Aorta (tissue), 5 donors: ENCODE results near the gene GNAT2. TPM values are rescaled to one million over a fixed set of nuclear protein-coding genes. Genes with fewer than 3 reads are reported as not detected.

ENCODE experiments used
- ATAC-seq: fragments of 200-7000 bp; cut with Tn5 transposase; one replicate; pipeline ENCODE4 v1.9.1; 2022; ENCODE audit warnings: moderate library complexity; ENCODE audit not compliant: low FRiP score
- DNase-seq, 2 donors: peaks; one replicate each; pipeline ENCODE4 v3.0.0-alpha.2; 2020
- H3K27ac ChIP-seq, 2 donors: one replicate each; pipeline ENCODE4 v1.5.1; 2013; ENCODE audit warnings: low read length in 2 of 2, mild to moderate bottlenecking in 2 of 2, moderate library complexity in 2 of 2, control low read depth in 1 of 2, inconsistent platforms in 1 of 2, low read depth in 1 of 2
- H3K27me3 ChIP-seq, 2 donors: one replicate each; pipeline ENCODE4 v1.6.1; 2013; ENCODE audit warnings: control low read depth in 1 of 2, low read length in 1 of 2, mild to moderate bottlenecking in 1 of 2, moderate library complexity in 1 of 2; ENCODE audit not compliant: insufficient read depth in 2 of 2, control insufficient read depth in 1 of 2
- H3K36me3 ChIP-seq, 2 donors: one replicate each; pipeline ENCODE4 v1.6.1; 2013; ENCODE audit warnings: control low read depth in 1 of 2, low read length in 1 of 2, mild to moderate bottlenecking in 1 of 2; ENCODE audit not compliant: insufficient read depth in 2 of 2, control insufficient read depth in 1 of 2
- H3K4me1 ChIP-seq, 2 donors: one replicate each; pipeline ENCODE4 v1.6.1; 2013; ENCODE audit warnings: low read length in 2 of 2, control low read depth in 1 of 2, mild to moderate bottlenecking in 1 of 2, moderate library complexity in 1 of 2; ENCODE audit not compliant: insufficient read depth in 2 of 2, control insufficient read depth in 1 of 2
- H3K4me3 ChIP-seq, 2 donors: one replicate each; pipeline ENCODE4 v1.5.1; 2013; ENCODE audit warnings: low read length in 2 of 2, control low read depth in 1 of 2, mild to moderate bottlenecking in 1 of 2
- H3K9me3 ChIP-seq: one replicate; pipeline ENCODE4 v1.6.1; 2013; ENCODE audit warnings: mild to moderate bottlenecking, low read length; ENCODE audit not compliant: control insufficient read depth
- WGBS, 2 donors: extraction: QIAGEN DNeasy Blood & Tissue Kit; methylation state at CpG; one replicate each; pipeline ENCODE4 v1.1.7; 2013; 5-methylcytosine and 5-hydroxymethylcytosine counted together
- intact Hi-C, 2 donors: fragments of 100-400 bp; cut with DNase I; formaldehyde crosslinking; loops; one replicate each; pipeline versions ENCODE4 v1.14.2 to v1.15.0; 2022
- polyA plus RNA-seq, 2 donors: library from polyadenylated mRNA; stranded (reverse); fragments of 200-250 nt; gene quantifications; one replicate each; pipeline ENCODE4 v1.2.3, GENCODE V29; 2013
- total RNA-seq, 2 donors: library from RNA; stranded (reverse); fragmentation: NEBNext Ultra II Directional; extraction: Animal tissue kit (Norgen Biotek cat#: 25700); gene quantifications; one replicate each; pipeline ENCODE4 v1.2.1, GENCODE V29; 2021
- donor health status: healthy with polysubstance abuse.
- donor health status: Bipolar disorder and iron deficiency.
- donor health status: DM: no; HTN: no; CAD: no.
- donor health status: DM: no; HTN: no; CAD: no.
- donor health status: DM: yes; HTN: yes; CAD: no.

GNAT2 gene
- total and polyA plus RNA-seq, 4 donors, result not detected

DNA sequence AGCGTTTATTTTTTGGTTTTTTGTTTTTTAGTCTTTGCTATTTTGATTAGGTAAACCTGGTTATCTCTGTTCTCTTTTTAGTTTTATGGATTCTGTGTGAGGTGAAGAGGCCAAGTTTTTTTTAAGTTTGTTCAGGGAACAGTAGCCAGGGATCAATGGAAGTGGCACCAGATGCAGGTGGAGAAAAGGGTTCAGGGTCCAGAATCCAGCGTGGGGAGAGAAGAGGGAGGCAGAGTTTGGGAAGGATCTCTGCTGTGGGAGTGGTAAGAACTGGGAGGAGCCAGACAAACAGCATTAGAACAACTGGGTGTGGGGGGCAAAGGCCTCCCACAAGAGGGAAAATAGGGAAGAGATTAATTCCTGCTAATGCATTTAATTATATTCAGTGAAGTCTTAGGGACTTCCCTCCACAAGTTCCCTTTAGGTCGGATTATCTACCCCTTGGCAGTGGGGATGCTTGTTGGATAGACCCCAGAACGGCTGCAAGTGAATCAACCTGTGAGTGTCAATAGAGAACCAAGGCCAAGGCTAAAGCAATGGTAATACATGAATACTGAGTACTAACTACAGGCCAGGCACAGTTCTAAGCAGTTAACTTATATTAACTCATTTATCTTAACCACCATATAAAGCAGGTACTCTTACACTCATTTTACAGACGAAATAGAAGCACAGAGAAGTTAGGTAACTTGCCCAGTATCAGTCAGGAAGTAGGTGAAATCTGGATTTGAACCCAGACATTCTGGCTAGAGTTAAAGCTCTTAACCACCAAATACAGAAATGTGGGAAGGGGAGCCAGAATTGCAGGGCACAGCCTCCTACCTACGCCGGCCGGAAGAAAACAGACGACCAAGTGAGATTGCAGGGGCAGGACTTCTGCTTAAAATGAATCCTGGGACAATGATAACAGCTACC lies 498 bp downstream of the GNAT2 start:
- no peaks in the 10 kb centered on the region for H3K36me3 ChIP-seq
- DNase-seq, result no peak
- intact Hi-C loops, result no loop called here
- 39 to 43% methylated on average over 9 of the region's 9 CpGs for WGBS, 2 donors
- no peaks in the 10 kb centered on the region for H3K4me1 ChIP-seq
- no peaks in the 10 kb centered on the region for H3K27me3 ChIP-seq
- peak overlapping the region in 1 of 2 donors; percentile 53 for H3K4me3 ChIP-seq
- peak overlapping the region in 1 of 2 donors; percentile 36 for H3K27ac ChIP-seq
- H3K9me3 ChIP-seq, result no peaks in the 10 kb centered on the region
- ATAC-seq, result no peak

DNA sequence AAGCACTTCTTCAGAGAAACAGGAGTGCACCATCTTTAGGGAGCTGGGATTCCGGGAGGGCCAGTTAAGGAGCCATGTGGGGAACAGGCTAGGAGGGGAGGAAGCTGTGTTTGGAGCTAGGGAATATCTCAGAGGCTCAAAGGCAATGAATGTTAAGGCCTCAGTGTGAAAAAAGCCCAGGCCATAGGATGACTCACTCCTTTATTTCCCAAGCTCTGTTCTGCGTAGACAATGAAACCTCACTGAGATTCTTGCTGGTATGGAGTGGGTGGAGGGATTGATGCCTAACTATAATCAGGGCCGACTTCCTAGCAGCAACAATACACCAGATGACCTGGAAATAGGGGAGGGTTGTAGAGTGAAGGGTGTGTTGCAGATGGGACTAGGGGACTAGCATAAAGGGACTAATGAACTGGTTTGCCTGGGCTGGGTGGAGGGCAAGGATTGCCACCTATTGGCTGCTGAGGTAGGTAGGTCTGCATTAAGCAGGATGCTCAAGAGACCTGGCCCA lies 2.1 kb downstream of the GNAT2 start:
- no peak overlapping the region for H3K4me3 ChIP-seq
- intact Hi-C loops, result no loop called here
- no peaks in the 10 kb centered on the region for H3K36me3 ChIP-seq
- H3K27me3 ChIP-seq, result no peaks in the 10 kb centered on the region
- H3K9me3 ChIP-seq, result no peaks in the 10 kb centered on the region
- no peak overlapping the region for H3K27ac ChIP-seq
- ATAC-seq, result no peak
- no peak for DNase-seq
- H3K4me1 ChIP-seq, result no peaks in the 10 kb centered on the region
- 54 to 58% methylated on average over 3 of the region's 3 CpGs for WGBS, 2 donors

DNA sequence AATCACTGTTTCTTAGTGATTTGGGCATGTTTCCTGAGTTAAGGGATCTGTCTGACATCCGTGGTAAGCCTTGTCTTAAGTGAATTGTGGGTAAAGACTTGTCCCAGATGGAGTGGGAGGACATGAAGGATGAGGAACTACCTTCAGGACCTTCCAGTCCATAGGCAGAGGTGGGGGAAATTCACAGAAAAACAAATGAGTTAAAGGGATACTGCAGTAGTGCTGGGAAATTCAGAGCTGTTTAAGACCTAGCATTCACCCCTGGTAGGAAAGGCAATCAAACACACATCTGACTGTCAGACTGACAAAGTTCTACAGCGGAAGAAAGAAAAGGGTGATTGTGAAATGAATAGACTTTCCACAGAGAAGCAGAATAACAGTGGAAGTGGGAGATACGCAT lies 3.0 kb downstream of the GNAT2 start:
- no peaks in the 10 kb centered on the region for H3K9me3 ChIP-seq
- no peak overlapping the region for H3K4me3 ChIP-seq
- 86 to 87% methylated on average over 3 of the region's 3 CpGs for WGBS, 2 donors
- no peaks in the 10 kb centered on the region for H3K4me1 ChIP-seq
- H3K27ac ChIP-seq, result no peak overlapping the region
- H3K27me3 ChIP-seq, result no peaks in the 10 kb centered on the region
- ATAC-seq, result no peak
- no peaks in the 10 kb centered on the region for H3K36me3 ChIP-seq
- intact Hi-C loops, result no loop called here
- no peak for DNase-seq

DNA sequence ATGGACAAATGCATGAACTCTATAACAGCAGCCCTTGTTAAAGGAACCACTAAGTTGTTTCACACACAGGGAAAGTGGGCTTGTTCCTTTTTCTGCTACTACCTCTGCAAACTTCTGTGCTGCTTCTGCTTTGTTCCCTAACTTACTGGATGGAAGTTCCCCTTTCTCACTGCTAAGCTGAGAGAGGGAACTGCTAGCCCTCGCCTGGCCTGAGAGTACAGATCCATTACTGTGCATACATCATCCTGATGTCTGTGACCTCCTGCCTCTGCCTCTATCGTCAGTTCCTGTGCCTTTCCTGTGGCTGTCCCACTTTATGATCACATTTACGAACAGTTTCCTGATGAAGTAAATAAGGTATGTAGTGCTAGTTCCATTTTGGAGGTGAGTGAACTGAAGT lies 3.5 kb downstream of the GNAT2 start:
- intact Hi-C loops, result no loop called here
- peak in 1 of 2 donors; percentile 73 for DNase-seq
- WGBS, 2 donors, result 67 to 72% methylated on average over 3 of the region's 3 CpGs
- peaks cover 0 to under 1% of the 10 kb centered on the region in 2 donors for H3K4me1 ChIP-seq
- H3K36me3 ChIP-seq, result no peaks in the 10 kb centered on the region
- H3K27ac ChIP-seq, result no peak overlapping the region
- no peak overlapping the region for H3K4me3 ChIP-seq
- ATAC-seq, result no peak
- H3K27me3 ChIP-seq, result no peaks in the 10 kb centered on the region
- H3K9me3 ChIP-seq, result no peaks in the 10 kb centered on the region

DNA sequence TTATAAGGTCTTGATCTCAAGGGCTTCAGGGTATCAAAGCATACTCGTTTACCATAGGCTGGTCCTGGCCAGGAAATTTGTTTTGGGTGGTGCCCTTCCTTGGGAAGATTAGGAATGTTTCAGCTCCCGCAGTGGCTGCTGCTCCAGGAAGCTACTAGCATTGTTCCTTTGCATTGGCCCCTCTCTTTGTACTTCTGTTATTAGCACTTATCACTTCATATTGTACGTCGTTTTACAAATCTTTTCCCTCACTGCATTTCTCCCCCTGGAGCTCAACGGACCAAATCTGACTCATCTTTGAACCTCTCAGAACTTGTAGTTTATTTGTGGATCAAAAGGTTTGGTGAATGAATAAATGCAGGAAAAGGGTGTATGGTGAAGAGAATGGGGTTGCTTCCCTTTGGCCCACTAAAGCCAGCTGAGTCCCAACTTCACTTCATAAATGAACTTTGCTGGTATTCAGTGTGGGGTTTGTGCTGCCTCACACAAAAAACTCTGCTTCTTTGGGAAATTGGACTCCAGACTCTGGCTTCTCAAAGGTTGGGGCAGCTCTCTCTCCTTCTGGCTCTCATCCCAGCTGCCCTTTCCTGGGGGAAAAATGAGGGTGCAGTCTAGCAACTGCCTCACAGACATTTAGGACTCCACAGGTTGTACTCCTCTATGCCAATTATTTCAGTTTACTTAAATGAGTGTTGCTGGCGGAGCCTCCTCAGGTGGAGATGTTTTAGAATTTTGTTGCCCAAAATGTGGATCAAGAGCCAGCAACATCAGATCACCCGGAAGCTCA lies 5.9 kb downstream of the GNAT2 start:
- H3K27me3 ChIP-seq, result no peaks in the 10 kb centered on the region
- 55 to 58% methylated on average over 7 of the region's 7 CpGs for WGBS, 2 donors
- no peak overlapping the region for H3K27ac ChIP-seq
- DNase-seq (no peak), ATAC-seq (no peak)
- peaks cover 0 to 1% of the 10 kb centered on the region in 2 donors for H3K4me1 ChIP-seq
- no peaks in the 10 kb centered on the region for H3K9me3 ChIP-seq
- H3K36me3 ChIP-seq, result no peaks in the 10 kb centered on the region
- intact Hi-C loops, result loop anchor here in 1 of 2 donors (5.0 kb wide), 1 partner anchor 111 kb away; no protein-coding TSS in a partner anchor
- no peak overlapping the region for H3K4me3 ChIP-seq

DNA sequence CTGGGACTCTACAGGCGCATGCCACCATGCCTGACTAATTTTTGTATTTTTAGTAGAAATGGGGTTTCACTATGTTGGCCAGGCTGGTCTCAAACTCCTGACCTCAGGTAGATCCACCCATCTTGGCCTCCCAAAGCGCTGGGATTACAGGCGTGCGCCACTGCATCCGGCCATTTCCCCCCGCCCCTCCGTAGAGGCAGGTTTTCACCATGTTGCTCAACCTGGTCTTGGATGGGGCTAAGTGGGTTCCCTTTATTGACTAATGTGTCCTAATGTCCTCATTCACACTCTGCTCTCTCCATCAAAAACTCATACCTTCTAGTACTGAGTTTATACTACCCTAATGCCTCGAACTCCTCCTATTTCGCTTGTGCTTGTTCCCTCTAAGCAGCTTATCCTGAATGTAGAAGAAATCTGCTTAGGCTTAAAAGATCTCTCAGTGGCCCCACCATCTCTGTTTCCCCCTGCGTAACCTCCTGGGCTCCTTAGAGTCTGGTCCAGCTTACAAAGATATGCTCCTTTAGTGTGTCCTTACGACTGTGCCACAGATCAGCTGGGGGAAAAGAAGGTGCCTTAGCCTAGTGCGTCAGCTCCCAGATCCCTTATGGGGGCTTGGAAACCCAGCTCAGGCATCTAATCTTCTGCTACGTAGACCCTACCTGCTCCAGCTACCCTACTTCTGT lies 8.0 kb downstream of the GNAT2 start:
- no peak overlapping the region for H3K27ac ChIP-seq
- DNase-seq (no peak), ATAC-seq (no peak)
- intact Hi-C loops, result loop anchor here in 1 of 2 donors (5.0 kb wide), 1 partner anchor 109 kb away; no protein-coding TSS in a partner anchor
- H3K9me3 ChIP-seq, result no peaks in the 10 kb centered on the region
- no peaks in the 10 kb centered on the region for H3K27me3 ChIP-seq
- H3K4me1 ChIP-seq, result peaks cover 0 to 1% of the 10 kb centered on the region in 2 donors
- no peaks in the 10 kb centered on the region for H3K36me3 ChIP-seq
- no peak overlapping the region for H3K4me3 ChIP-seq
- 89 to 94% methylated on average over 13 of the region's 13 CpGs for WGBS, 2 donors

DNA sequence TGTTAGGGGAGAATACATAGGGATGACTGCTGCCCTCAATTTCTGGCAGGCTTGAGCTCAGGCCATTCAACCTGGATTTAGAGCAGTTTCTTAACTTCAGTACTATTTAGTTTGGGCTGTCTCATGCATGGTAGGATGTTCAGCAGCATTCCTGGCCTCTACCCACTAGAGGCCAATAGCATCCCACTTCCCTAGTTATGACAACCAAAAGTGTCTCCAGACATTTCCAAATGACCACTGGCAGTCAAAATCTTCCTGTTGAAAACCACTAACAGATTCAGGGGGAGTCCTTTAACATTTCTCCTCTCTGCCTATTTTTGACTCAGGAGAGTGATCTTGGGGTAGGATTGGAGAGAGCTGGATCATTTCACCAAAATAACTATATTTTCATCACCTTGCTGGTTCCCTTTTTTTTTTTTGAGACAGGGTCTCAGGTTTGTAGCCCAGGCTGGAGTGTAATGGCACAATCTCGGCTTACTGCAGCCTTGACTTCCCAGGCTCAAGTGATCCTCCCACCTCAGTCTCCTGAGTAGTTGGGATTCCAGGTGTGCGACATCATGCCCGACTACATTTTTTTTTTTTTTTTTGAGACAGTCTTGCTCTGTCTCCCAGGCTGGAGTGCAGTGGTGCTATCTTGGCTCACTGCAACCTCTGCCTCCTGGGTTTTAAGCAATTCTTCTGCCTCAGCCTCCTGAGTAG lies 8.7 kb downstream of the GNAT2 start:
- WGBS, 2 donors, result 57 to 72% methylated on average over 3 of the region's 3 CpGs
- peaks cover 0 to 1% of the 10 kb centered on the region in 2 donors for H3K4me1 ChIP-seq
- H3K9me3 ChIP-seq, result no peaks in the 10 kb centered on the region
- H3K27ac ChIP-seq, result no peak overlapping the region
- H3K36me3 ChIP-seq, result peaks cover 0 to 3% of the 10 kb centered on the region in 2 donors
- H3K27me3 ChIP-seq, result no peaks in the 10 kb centered on the region
- no peak overlapping the region for H3K4me3 ChIP-seq
- intact Hi-C loops, result loop anchor here in 1 of 2 donors (5.0 kb wide), 1 partner anchor 108 kb away; no protein-coding TSS in a partner anchor
- DNase-seq (no peak), ATAC-seq (no peak)

DNA sequence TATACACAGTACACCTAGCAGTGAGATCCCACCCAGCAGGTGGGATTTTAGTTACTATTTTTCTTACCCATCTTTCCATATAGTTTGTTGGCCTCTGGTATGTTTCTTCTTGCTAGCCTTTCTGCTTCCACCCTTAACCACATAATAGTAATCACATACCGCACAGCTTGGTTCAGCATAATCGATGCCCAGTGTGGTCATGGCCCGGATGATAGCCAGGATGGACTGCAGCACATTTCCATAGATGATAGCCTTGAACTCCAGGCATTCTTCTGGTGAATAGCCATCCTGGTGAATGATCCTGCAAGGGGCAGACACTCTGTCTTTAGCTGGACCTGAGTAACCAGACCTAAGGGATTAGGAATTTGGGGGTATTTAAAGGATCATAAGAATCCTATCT lies 9.5 kb downstream of the GNAT2 start:
- Histone ChIP-seq H3K4me1 (peaks cover 0 to 1% of the 10 kb centered on the region in 2 donors), H3K27ac (no peak overlapping the region), H3K36me3 (peaks cover 0 to 3% of the 10 kb centered on the region in 2 donors), H3K9me3 (no peaks in the 10 kb centered on the region), H3K27me3 (no peaks in the 10 kb centered on the region), H3K4me3 (no peak overlapping the region)
- WGBS, 2 donors, result 93 to 95% methylated on average over 3 of the region's 3 CpGs
- DNase-seq, result no peak
- no peak for ATAC-seq
- intact Hi-C loops, result loop anchor here in 1 of 2 donors (5.0 kb wide), 1 partner anchor 108 kb away; no protein-coding TSS in a partner anchor
